GM10847 (cell line): Measurements from ENCODE around the gene SBNO2.

ENCODE experiments used
- POLR2A ChIP-seq: IDR thresholded peaks from 2 replicates; pipeline ENCODE4 v1.6.1; 2011; ENCODE audit not compliant: insufficient read length; ENCODE audit errors: extremely low read depth

SBNO2 gene

DNA sequence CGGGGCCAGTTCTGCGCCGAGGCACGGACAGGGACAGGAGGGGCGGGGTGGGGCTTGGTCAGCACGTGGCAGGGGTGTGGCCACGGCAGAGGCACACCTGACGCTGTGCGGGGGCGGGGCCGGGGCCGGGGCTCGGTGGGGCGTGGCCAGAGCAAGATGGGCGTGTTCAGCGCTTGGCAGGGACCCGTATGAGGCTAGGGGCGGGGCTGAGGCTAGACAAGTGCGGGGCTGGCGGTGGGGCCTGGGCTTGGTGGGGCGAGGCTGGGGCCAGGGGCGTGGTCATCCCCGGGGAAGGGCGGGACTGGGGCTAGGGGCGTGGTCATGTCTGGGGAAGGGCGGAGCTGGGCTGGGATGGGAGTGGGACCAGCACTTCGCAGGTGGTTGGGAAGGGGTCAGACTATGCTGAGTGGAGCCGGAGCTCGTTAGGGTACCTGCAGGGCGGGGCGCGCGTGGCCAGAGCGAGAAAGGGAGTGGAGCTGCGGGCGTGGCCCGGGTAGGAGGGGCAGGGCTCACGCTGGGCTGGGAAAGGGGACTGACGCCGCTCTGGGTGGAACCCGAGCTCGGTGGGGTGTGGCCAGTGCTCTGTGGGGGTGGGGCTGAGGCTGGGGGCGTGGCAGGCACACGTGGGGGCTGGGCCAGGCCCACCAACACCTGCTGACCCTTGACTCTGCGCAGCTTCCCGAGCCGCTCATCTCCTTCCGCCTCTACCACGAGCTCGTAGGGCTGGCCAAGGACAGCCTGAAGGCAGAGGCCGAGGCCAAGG, 91.7 kb downstream of the SBNO2 start:
- no peak for TF ChIP-seq POLR2A

- TF ChIP-seq POLR2A, result no peak
These were observed 92.5 kb downstream of the SBNO2 start for GRCh38 chr19:1081301-1082164.

DNA sequence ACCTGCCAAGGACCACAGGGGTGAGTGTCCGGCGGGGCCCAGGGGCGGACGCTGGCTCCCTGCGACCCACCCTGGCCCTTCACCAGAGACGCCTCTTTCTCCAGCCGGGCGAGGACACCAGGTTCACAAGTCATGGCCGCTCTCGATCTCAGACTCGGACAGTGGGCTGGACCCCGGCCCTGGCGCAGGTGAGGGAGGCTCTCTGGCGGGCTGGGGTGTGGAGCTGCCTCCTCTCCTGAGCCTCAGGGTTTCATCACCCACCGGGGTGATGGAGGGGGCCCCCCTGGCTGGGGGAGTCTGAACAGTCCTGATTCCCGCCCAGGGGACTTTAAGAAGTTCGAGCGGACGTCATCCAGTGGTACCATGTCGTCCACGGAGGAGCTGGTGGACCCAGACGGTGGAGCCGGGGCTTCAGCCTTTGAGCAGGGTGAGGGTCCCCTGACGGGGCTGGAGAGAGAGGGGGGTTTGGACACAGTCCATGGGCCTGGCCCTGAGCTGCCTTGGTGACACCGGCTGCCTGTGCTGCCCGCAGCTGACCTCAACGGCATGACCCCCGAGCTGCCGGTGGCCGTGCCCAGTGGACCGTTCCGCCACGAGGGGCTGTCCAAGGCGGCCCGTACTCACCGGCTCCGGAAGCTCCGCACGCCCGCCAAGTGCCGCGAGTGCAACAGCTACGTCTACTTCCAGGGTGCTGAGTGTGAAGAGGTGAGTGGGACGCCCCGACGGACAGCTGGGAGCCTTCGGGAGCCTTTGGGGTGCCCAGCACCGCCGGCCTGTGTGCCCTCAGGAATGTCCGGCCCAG, 93.5 kb downstream of the SBNO2 start:
- no peak for TF ChIP-seq POLR2A

- TF ChIP-seq POLR2A, result no peak
These were observed 94.4 kb downstream of the SBNO2 start for GRCh38 chr19:1079566-1080111.

GRCh38 chr19:1076951-1077350, 97.1 kb downstream of the SBNO2 start:
- no peak for TF ChIP-seq POLR2A

GRCh38 chr19:1076046-1076386, 98.1 kb downstream of the SBNO2 start:
- TF ChIP-seq POLR2A, result no peak

GRCh38 chr19:1074544-1075283, 99.4 kb downstream of the SBNO2 start:
- no peak for TF ChIP-seq POLR2A

- no peak for TF ChIP-seq POLR2A
These were observed 100.0 kb downstream of the SBNO2 start for GRCh38 chr19:1073956-1074517.

- no peak for TF ChIP-seq POLR2A
These were observed 100.8 kb downstream of the SBNO2 start for GRCh38 chr19:1073063-1073955.

GRCh38 chr19:1072371-1073015, 101.6 kb downstream of the SBNO2 start:
- TF ChIP-seq POLR2A, result no peak

- TF ChIP-seq POLR2A, result no peak
These were observed 102.9 kb downstream of the SBNO2 start for GRCh38 chr19:1070931-1071791.

- no peak for TF ChIP-seq POLR2A
These were observed 103.5 kb downstream of the SBNO2 start for GRCh38 chr19:1070576-1070930.
